B cell (primary cell): ENCODE measurements around the gene PTP4A1. TPM values are rescaled to one million over a fixed set of nuclear protein-coding genes. Genes with fewer than 3 reads are reported as not detected.

ENCODE experiments used
- ATAC-seq: fragments of 200-7000 bp; cut with Tn5 transposase; one replicate; pipeline ENCODE4 v1.10.0; 2021; ENCODE audit warnings: low read depth, mild to moderate bottlenecking, moderate number of reproducible peaks, moderate library complexity
- CTCF ChIA-PET: fragments of 350-600 bp; sonication (Branson Sonifier 250); formaldehyde crosslinking; loops from one replicate; lab custom pipeline; 2021; ENCODE audit warnings: antibody characterized with exemption, inconsistent platforms; lab: Charles Lee
- POLR2A ChIA-PET: fragments of 350-600 bp; sonication (Branson Sonifier 250); formaldehyde crosslinking; loops from one replicate; lab custom pipeline; 2021; ENCODE audit warnings: antibody characterized with exemption; lab: Charles Lee
- DNase-seq: peaks from one replicate; pipeline ENCODE4 v3.0.0; 2013
- H2AFZ ChIP-seq: 2 replicates; pipeline ENCODE4 v1.6.1; 2012; ENCODE audit warnings: mild to moderate bottlenecking, low read depth, low read length; ENCODE audit not compliant: insufficient read depth, poor library complexity, severe bottlenecking
- H3K27ac ChIP-seq, 2 donors: 1 replicate in 1 of 2; 2 replicates in 1 of 2; pipeline ENCODE4 v1.5.1; 2012 to 2013; ENCODE audit warnings: low read length in 2 of 2, mild to moderate bottlenecking in 2 of 2, moderate library complexity in 1 of 2
- H3K27me3 ChIP-seq, 4 experiments: fragments of 200-600 bp in 1 of 4; sonication (generic) in 1 of 4; replicated peaks in 1 of 4; 1 replicate in 2 of 4; 2 replicates in 2 of 4; pipeline versions ENCODE4 v1.6.1 to v1.7.0; 2013 to 2016; ENCODE audit warnings: low read length in 3 of 4, mild to moderate bottlenecking in 2 of 4, mixed read lengths in 1 of 4, moderate library complexity in 1 of 4; ENCODE audit not compliant: insufficient read depth in 4 of 4, control insufficient read depth in 3 of 4; ENCODE audit errors: control extremely low read depth in 1 of 4
- H3K36me3 ChIP-seq, 2 experiments: replicated peaks in 1 of 2; 1 replicate in 1 of 2; 2 replicates in 1 of 2; pipeline versions ENCODE4 v1.6.1 to v1.7.1; 2013; ENCODE audit warnings: low read length in 1 of 2; ENCODE audit not compliant: insufficient read depth in 2 of 2, control insufficient read depth in 1 of 2; ENCODE audit errors: control extremely low read depth in 1 of 2, extremely low read depth in 1 of 2
- H3K4me1 ChIP-seq, 2 donors: fragments of 200-600 bp in 1 of 2; sonication (generic) in 1 of 2; 1 replicate in 1 of 2; 2 replicates in 1 of 2; pipeline versions ENCODE4 v1.5.1 to v1.6.1; 2013 to 2017; ENCODE audit warnings: low read length in 2 of 2; ENCODE audit not compliant: control insufficient read depth in 2 of 2, insufficient read depth in 2 of 2
- H3K4me2 ChIP-seq: replicated peaks from 2 replicates; pipeline ENCODE3; 2012; ENCODE audit warnings: mild to moderate bottlenecking, low read depth, low read length; ENCODE audit not compliant: poor library complexity, severe bottlenecking
- H3K4me3 ChIP-seq, 5 experiments: fragments of 200-600 bp in 1 of 5; sonication (generic) in 1 of 5; 1 replicate in 3 of 5; 2 replicates in 2 of 5; pipeline versions ENCODE4 v1.5.1 to v1.7.0; 2011 to 2016; ENCODE audit warnings: low read length in 4 of 5, mild to moderate bottlenecking in 4 of 5, low read depth in 2 of 5, control low read depth in 1 of 5, moderate library complexity in 1 of 5; ENCODE audit not compliant: insufficient read depth in 1 of 5; ENCODE audit errors: control extremely low read depth in 1 of 5, extremely low read depth in 1 of 5
- H3K79me2 ChIP-seq: fragments of 200-600 bp; sonication (generic); one replicate; pipeline ENCODE4 v1.6.0; 2016; ENCODE audit warnings: low read length; ENCODE audit not compliant: control insufficient read depth, insufficient read depth
- H3K9ac ChIP-seq: fragments of 200-600 bp; sonication (generic); 2 replicates; pipeline ENCODE4 v1.6.1; 2017; ENCODE audit warnings: mild to moderate bottlenecking, low read length, moderate library complexity
- H3K9me3 ChIP-seq, 3 donors: one replicate each; pipeline versions ENCODE4 v1.6.1 to v1.7.1; 2013; ENCODE audit warnings: low read length in 2 of 3; ENCODE audit not compliant: control insufficient read depth in 2 of 3, insufficient read depth in 1 of 3; ENCODE audit errors: control extremely low read depth in 1 of 3
- H4K20me1 ChIP-seq: 2 replicates; pipeline ENCODE4 v1.6.0; 2012; ENCODE audit warnings: mild to moderate bottlenecking, low read length; ENCODE audit not compliant: insufficient read depth, control insufficient read depth, poor library complexity, severe bottlenecking
- H3K27ac Mint-ChIP-seq: one replicate; pipeline ENCODE4 v1.8.0; 2021; ENCODE audit warnings: mixed read lengths
- H3K27me3 Mint-ChIP-seq: one replicate; pipeline ENCODE4 v1.8.0; 2021; ENCODE audit warnings: mixed read lengths
- H3K4me1 Mint-ChIP-seq: one replicate; pipeline ENCODE4 v1.8.0; 2021; ENCODE audit warnings: mixed read lengths
- H3K4me3 Mint-ChIP-seq: one replicate; pipeline ENCODE4 v1.8.0; 2021; ENCODE audit warnings: mixed read lengths
- H3K9me3 Mint-ChIP-seq: one replicate; pipeline ENCODE4 v1.8.0; 2022; ENCODE audit warnings: mixed read lengths; ENCODE audit not compliant: insufficient read depth
- EZH2 ChIP-seq: IDR thresholded peaks from 2 replicates; pipeline ENCODE4 v1.6.1; 2012; ENCODE audit warnings: borderline replicate concordance, low read depth, mild to moderate bottlenecking, moderate library complexity, low read length; ENCODE audit not compliant: insufficient read depth, poor library complexity, severe bottlenecking
- WGBS: methylation state at CpG from one replicate; pipeline ENCODE4 v1.1.5; 2013; ENCODE audit warnings: missing lambda C conversion rate; ENCODE audit not compliant: insufficient coverage; 5-methylcytosine and 5-hydroxymethylcytosine counted together
- intact Hi-C: fragments of 100-400 bp; cut with micrococcal nuclease; formaldehyde crosslinking; loops from one replicate; pipeline ENCODE4 v1.10.0; 2022
- polyA plus RNA-seq: library from polyadenylated mRNA; depleted of rRNA; stranded (reverse); fragments of >200 nt; gene quantifications from 2 replicates; pipeline ENCODE4 v1.2.3, GENCODE V29; 2012
- total RNA-seq, 2 donors: library from RNA; stranded (reverse); fragments of 120-200 nt in 1 of 2; gene quantifications; 1 replicate in 1 of 2; 2 replicates in 1 of 2; pipeline versions ENCODE4 v1.2.3 to v1.2.4, GENCODE V29; 2013 to 2022
- TF ChIP-seq, protein P1 (sequence below): fragments of 200-600 bp; IDR thresholded peaks from one replicate; pipeline ENCODE4 v1.8.0; 2022; ENCODE audit warnings: antibody characterized with exemption, mild to moderate bottlenecking

The PTP4A1 gene
- total and polyA plus RNA-seq, 2 donors (not counting 1 experiment from before 2014, with no cell fraction given): 33.7 to 80.6 TPM

DNA sequence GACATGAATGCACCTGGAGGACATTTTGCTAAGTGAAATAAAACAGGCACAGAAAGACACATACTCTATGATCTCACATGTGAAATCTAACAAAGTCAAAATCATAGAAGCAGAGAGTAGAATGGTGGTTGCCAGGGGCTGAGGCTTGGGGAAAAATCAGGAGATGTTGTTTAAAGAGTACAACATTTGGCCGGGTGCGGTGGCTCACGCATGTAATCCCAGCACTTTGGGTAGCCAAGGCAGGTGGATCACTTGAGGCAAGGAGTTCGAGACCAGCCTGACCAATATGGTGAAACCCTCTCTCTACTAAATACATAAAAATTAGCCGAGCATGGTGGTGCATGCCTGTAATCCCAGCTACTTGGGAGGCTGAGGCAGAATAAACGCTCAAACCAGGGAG, 26.0 kb upstream of the PTP4A1 start:
- no peak overlapping the region for H3K4me2 ChIP-seq
- no peaks in the 10 kb centered on the region for H3K4me1 ChIP-seq
- H3K4me3 ChIP-seq: no peak overlapping the region
- no peak for ATAC-seq
- Mint-ChIP-seq H3K27me3 (peaks cover 24% of the 10 kb centered on the region), H3K4me3 (no peak overlapping the region), H3K27ac (no peak overlapping the region), H3K9me3 (peaks cover 5% of the 10 kb centered on the region), H3K4me1 (no peaks in the 10 kb centered on the region)
- no peak for DNase-seq
- no peaks in the 10 kb centered on the region for H3K36me3 ChIP-seq
- H4K20me1 ChIP-seq: no peaks in the 10 kb centered on the region
- H3K9ac ChIP-seq: no peak overlapping the region
- no peak overlapping the region for H3K27ac ChIP-seq
- no peaks in the 10 kb centered on the region for H3K9me3 ChIP-seq
- H2AFZ ChIP-seq: no peak overlapping the region
- CTCF ChIA-PET: no interaction called here
- intact Hi-C loops: no loop called here
- 93% methylated on average over 5 of the region's 6 CpGs for WGBS
- H3K27me3 ChIP-seq: peaks cover 0 to 3% (median 0%) of the 10 kb centered on the region in 4 experiments
- no peak for TF ChIP-seq EZH2
- TF ChIP-seq, protein P1, sequence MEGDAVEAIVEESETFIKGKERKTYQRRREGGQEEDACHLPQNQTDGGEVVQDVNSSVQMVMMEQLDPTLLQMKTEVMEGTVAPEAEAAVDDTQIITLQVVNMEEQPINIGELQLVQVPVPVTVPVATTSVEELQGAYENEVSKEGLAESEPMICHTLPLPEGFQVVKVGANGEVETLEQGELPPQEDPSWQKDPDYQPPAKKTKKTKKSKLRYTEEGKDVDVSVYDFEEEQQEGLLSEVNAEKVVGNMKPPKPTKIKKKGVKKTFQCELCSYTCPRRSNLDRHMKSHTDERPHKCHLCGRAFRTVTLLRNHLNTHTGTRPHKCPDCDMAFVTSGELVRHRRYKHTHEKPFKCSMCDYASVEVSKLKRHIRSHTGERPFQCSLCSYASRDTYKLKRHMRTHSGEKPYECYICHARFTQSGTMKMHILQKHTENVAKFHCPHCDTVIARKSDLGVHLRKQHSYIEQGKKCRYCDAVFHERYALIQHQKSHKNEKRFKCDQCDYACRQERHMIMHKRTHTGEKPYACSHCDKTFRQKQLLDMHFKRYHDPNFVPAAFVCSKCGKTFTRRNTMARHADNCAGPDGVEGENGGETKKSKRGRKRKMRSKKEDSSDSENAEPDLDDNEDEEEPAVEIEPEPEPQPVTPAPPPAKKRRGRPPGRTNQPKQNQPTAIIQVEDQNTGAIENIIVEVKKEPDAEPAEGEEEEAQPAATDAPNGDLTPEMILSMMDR: no peak
- H3K79me2 ChIP-seq: no peaks in the 10 kb centered on the region
- POLR2A ChIA-PET: no interaction called here

- H3K9me3 ChIP-seq: no peaks in the 10 kb centered on the region
- ChIA-PET CTCF (no interaction called here), POLR2A (no interaction called here)
- ATAC-seq: no peak
- no peaks in the 10 kb centered on the region for H3K36me3 ChIP-seq
- H3K9ac ChIP-seq: no peak overlapping the region
- peaks cover 0 to 3% (median 0%) of the 10 kb centered on the region in 4 experiments for H3K27me3 ChIP-seq
- DNase-seq: no peak
- Mint-ChIP-seq H3K4me1 (no peaks in the 10 kb centered on the region), H3K4me3 (no peak overlapping the region), H3K9me3 (peaks cover 5% of the 10 kb centered on the region), H3K27ac (no peak overlapping the region), H3K27me3 (peaks cover 24% of the 10 kb centered on the region)
- no peak overlapping the region for H2AFZ ChIP-seq
- H3K79me2 ChIP-seq: no peaks in the 10 kb centered on the region
- H4K20me1 ChIP-seq: no peaks in the 10 kb centered on the region
- H3K4me2 ChIP-seq: no peak overlapping the region
- WGBS: no CpG with 5 or more reads among the region's 1 CpG
- no peak overlapping the region for H3K27ac ChIP-seq
- no peak overlapping the region for H3K4me3 ChIP-seq
- H3K4me1 ChIP-seq: no peaks in the 10 kb centered on the region
- TF ChIP-seq EZH2: no peak
- TF ChIP-seq, protein P1: no peak
- intact Hi-C loops: no loop called here
These were observed 25.6 kb upstream of the PTP4A1 start for GRCh38 chr6:63546697-63547096.
